ENCODE results near the gene YIF1A. TPM values are rescaled to one million over a fixed set of nuclear protein-coding genes. Genes with fewer than 3 reads are reported as not detected.
"Not testable (repeated sequence)": the region's sequence is repeated elsewhere in the genome, so short reads cannot be mapped to it uniquely, and the experiment has no call there.

Gene YIF1A
- total RNA-seq, 2 donors from 2014 or later: 45.9 to 55.4 TPM

DNA sequence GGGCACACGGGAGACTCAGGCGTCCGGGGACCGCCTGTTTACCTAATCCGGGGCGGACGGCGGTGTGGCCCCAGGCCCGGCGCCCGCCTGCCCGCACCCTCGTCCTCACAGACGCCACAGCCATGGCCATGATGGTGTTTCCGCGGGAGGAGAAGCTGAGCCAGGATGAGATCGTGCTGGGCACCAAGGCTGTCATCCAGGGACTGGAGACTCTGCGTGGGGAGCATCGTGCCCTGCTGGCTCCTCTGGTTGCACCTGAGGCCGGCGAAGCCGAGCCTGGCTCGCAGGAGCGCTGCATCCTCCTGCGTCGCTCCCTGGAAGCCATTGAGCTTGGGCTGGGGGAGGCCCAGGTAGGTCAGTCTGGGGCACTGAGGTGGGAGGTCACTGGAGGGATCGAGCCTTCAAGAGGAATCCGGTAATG lies 30.5 kb downstream of the YIF1A start:
- no peak for DNase-seq (ENCODE audit: low spot score in 2 of 2)
- H3K9me3 Mint-ChIP-seq: no peaks in the 10 kb centered on the region
- H3K27ac Mint-ChIP-seq: peak overlapping the region; percentile 84 to 96
- peak in 1 of 2 donors; percentile 1 for ATAC-seq
- H3K36me3 Mint-ChIP-seq: peaks cover 16 to 20% of the 10 kb centered on the region in 2 donors

DNA sequence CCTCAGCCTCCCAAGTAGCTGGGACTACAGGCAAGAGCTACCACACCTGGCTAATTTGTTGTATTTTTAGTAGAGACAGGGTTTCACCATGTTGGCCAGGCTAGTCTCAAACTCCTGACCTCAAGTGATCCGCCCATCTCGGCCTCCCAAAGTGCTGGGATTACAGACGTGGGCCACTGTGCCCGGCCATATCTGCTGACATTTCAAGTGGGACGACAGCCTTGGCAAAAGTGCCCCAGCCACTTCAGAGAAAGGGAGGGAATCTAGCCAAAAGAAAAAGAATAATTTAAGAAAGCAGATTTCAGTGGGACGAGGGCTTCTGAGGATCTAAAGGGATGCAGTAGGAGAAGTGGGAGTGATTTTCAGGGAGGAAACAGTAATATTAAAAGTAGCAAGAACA lies 35.9 kb downstream of the YIF1A start:
- not testable (repeated sequence) for H3K9me3 Mint-ChIP-seq; DNase-seq (ENCODE audit: low spot score in 2 of 2); H3K36me3 Mint-ChIP-seq; ATAC-seq
- peak overlapping the region; percentile 65 for H3K27ac Mint-ChIP-seq

DNA sequence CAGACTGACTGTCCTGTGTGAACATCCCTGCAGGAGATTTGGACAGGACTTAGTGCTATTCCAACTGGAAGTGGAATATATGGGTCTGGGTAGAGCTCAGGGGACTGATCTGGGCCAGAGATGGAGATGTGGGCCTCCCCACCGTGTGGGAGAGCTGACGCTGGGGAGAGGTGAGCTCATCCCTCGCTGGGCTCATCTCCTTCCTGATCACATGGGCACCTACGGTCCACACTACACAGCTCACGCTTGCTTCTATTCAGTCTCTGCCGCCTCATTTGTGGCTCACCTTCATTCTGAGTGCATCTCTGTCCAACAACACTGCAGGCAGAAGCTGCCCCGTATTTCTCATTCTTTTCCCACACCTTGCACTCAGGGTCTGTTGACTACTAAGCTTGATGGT lies 37.1 kb downstream of the YIF1A start:
- DNase-seq (ENCODE audit: low spot score in 2 of 2): no peak
- no peak for ATAC-seq
- Mint-ChIP-seq H3K9me3 (no peaks in the 10 kb centered on the region), H3K36me3 (no peaks in the 10 kb centered on the region), H3K27ac (peak overlapping the region in 1 of 2 donors; percentile 78)

DNA sequence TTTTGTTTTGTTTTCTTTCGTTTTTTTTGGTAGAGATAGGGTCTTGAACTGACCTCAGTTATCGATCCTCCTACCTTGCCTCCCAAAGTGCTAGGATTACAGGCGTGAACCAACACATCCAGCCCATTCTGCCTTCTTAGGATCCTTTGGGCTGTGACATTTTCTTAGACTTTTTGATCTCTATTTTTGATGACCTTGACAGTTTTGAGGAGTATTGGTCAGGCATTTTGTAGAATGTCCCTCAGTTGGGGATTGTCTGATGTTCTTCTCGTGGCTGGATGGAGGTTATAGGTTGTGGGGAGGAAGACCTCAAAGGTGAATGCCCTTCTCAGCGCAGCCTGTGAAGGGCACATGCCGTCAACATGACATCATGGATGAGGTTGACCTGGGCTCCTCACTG lies 40.0 kb downstream of the YIF1A start:
- DNase-seq (ENCODE audit: low spot score in 2 of 2): no peak
- ATAC-seq: peak in 1 of 2 donors; percentile 41
- Mint-ChIP-seq H3K36me3 (no peaks in the 10 kb centered on the region), H3K27ac (peak overlapping the region in 1 of 2 donors; percentile 54), H3K9me3 (no peaks in the 10 kb centered on the region)

DNA sequence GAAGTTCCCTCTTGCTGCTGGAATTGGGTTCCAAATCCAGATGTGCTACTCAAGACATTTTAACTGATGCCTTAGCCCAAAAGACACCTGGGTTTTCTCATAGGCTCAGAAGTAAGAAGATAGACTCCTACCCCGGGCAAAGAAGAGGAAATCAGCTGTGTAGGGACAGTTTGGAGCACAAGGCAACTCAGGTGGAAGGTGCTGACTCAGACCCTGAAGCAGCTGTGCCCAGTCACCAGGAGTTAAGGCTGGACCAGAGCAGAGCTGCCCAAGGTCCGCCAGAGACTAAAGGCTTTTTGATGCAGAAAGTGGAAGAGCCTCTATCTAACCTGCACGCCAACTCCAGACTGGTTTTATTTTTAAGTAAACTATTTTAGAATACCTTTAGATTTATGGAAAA lies 41.1 kb downstream of the YIF1A start:
- DNase-seq (ENCODE audit: low spot score in 2 of 2): no peak
- H3K9me3 Mint-ChIP-seq: no peaks in the 10 kb centered on the region
- no peak for ATAC-seq

DNA sequence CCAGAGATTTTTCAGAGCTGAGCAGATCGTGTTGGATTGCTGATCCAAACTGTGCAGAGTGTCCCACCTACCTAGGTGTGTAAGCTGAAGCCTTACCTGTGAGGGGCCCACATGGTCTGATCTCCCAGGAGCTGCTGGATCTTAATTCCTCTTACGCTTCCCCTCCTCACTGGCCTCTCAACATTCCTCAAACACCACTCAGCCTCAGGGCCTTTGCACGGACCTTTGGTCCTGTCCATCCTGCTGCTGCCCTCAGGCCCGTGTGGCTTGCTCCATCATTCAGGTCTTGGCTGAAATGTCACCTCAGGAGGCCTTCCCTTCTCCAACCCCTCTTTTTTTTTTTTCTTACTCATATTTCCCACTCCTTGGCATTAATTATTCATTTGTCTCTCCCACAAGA lies 41.6 kb downstream of the YIF1A start:
- no peak for DNase-seq (ENCODE audit: low spot score in 2 of 2)
- Mint-ChIP-seq H3K36me3 (no peaks in the 10 kb centered on the region), H3K9me3 (no peaks in the 10 kb centered on the region), H3K27ac (peak overlapping the region; percentile 8 to 73)
- no peak for ATAC-seq

More for the DNA sequence above, 41.1 kb downstream of the YIF1A start:
- H3K36me3 Mint-ChIP-seq: no peaks in the 10 kb centered on the region
- H3K27ac Mint-ChIP-seq: peak overlapping the region; percentile 8 to 73

DNA sequence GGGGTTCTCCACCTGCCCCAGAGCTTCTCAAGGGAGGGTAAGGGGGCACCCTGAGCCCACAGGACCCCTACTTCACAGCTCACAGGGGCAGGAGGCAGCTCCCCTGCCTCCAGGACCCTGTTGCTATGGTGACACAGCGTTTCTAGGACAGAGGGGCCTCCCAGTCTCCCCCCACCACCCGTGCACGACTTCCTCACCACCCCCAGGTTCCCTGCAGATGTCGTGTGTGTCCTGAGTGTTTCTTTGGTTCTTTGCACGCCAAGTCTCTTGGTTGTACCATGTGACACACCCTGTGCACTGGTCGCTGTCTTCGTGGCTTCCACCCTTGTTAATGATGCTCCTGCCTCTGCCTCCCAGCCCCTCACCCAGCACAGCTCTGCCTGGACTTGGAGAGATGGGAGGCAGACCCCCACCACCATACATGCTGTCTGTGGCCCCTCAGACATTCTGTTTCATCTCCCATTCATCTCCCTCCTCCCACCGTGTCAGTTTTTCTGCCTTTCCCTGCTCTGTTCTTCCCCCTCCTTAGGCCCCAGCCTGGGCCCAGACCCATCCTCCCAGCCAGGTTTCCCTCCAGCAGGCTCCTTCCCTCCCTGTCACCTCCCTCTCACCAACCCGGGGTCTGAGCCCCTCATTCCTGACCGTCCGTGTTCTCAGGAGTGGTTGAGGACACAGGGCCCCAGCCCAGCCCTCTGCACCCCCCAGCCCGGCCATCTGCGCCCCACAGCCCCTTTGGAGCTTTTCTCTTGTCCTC lies 45.0 kb downstream of the YIF1A start:
- H3K9me3 Mint-ChIP-seq: no peaks in the 10 kb centered on the region
- H3K27ac Mint-ChIP-seq: peak overlapping the region; percentile 81 to 83
- DNase-seq (ENCODE audit: low spot score in 2 of 2) (no peak), ATAC-seq (peak in 1 of 2 donors; percentile 8)
- H3K36me3 Mint-ChIP-seq: no peaks in the 10 kb centered on the region

DNA sequence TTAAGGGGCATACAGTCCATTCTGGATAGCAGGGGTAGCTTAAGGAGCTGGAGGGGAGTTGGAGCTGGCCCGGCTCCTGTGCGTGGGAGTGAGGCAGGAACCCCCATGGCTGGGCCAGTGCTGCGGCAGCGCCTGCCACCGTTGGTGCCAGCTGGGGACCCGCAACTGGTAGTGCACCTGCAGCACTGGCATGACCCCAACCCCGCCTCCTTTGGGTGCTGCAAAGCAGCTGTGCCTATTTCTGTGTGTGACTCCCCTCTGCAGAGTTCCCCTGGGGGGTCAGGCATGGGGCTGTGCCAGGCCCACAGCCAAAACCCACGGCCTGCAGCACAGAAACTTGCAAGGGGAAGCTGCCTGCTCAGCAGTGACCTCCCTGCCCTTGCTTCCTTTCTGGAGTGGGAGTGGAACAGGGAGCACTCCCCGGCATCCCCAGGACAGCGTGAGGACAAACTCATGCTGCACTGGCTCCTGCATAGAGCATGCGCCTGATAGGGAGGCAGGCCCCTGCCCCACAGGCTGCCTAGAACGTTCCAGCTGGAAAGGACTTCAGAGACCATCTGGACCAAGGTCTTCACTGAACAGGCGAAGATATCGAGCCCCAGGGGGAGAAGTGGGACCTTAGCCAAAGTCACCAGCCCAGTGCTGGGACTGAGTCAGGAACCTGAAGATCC lies 46.7 kb downstream of the YIF1A start:
- Mint-ChIP-seq H3K27ac (peak overlapping the region; percentile 40 to 69), H3K36me3 (no peaks in the 10 kb centered on the region), H3K9me3 (no peaks in the 10 kb centered on the region)
- ATAC-seq (no peak), DNase-seq (ENCODE audit: low spot score in 2 of 2) (no peak)

DNA sequence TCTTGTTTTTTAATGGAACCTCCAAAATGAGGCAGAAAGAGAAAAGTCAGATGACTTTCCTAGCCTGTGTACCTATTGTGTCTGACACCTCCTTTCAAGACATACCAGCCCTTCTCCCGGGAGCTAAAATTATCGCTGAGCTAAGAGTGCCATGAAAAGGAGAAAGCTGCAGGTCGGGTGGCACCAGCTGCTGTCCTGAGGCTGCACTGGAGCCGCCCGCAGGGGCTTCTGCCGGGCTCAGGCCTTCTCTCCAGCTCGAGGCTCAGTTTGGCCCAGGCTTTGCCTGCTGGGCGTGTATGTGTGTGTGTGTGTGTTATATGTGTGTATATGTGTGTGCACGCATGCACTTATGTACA lies 48.2 kb downstream of the YIF1A start:
- Mint-ChIP-seq H3K27ac (peak overlapping the region; percentile 69 to 86), H3K36me3 (no peaks in the 10 kb centered on the region), H3K9me3 (no peaks in the 10 kb centered on the region)
- ATAC-seq: no peak
- no peak for DNase-seq (ENCODE audit: low spot score in 2 of 2)

DNA sequence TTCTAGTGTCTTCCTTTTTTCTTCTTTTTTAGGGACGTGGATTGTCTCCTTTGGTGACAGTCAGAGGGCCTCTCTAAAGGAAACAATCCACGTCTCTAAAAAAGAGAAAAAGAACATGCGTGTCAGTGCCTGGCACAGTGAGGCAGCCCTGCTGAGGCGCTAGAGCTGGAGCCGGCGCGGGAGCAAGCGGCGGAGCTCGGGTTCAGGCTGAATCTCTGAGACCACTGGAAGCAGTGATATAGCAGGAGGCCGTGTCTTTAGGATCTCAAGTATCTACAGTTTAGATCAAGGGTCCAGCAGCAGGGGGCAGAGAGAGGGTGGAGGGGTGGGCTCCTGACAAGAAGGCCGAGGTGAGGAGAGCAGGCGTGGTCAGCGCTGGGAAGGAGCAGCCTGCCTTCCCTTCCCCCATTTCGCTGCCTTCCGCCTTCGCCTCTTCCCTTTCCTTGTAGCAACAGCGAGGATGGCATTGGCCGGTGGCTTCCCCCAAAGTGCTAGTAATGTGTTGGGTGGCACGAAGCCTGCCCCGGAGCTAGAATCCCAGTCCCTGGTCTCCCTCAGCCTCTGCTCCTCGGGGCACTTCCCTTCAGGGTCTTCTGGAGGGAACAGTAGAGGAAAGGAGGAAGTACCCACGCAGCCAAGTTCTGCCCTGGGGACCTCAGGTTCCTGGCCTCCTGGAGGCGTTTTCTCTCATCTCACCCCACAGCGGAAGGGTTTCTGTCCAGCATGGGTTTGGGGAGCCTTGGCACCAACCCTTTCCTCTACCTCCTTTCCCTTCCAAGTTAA lies 48.8 kb downstream of the YIF1A start:
- ATAC-seq (no peak), DNase-seq (ENCODE audit: low spot score in 2 of 2) (no peak)
- no peaks in the 10 kb centered on the region for H3K9me3 Mint-ChIP-seq

DNA sequence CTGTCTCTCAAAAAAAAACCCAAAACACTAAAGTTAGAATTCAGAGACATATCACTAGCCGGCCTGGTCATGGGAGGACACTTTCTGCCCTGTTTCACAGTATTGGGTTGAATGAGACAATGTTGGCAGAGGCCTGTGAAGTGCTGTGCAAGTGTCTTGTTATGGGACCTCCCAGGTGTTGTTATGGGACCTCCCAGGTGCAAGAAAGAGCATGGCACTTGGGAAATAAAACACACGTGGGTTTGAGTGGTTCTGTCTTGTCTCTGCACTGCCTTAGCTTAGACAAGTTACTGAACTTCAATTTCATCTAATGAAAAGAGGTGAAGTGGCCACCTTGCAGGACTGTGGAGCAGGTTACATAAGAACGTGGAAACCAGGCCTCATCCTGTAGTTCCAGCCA lies 49.4 kb downstream of the YIF1A start:
- H3K27ac Mint-ChIP-seq: peak overlapping the region; percentile 30 to 50
- DNase-seq (ENCODE audit: low spot score in 2 of 2) (no peak), ATAC-seq (no peak)
- H3K9me3 Mint-ChIP-seq: no peaks in the 10 kb centered on the region
- no peaks in the 10 kb centered on the region for H3K36me3 Mint-ChIP-seq

More for the DNA sequence above, 48.8 kb downstream of the YIF1A start:
- H3K36me3 Mint-ChIP-seq: no peaks in the 10 kb centered on the region
- H3K27ac Mint-ChIP-seq: peak overlapping the region in 1 of 2 donors; percentile 86

DNA sequence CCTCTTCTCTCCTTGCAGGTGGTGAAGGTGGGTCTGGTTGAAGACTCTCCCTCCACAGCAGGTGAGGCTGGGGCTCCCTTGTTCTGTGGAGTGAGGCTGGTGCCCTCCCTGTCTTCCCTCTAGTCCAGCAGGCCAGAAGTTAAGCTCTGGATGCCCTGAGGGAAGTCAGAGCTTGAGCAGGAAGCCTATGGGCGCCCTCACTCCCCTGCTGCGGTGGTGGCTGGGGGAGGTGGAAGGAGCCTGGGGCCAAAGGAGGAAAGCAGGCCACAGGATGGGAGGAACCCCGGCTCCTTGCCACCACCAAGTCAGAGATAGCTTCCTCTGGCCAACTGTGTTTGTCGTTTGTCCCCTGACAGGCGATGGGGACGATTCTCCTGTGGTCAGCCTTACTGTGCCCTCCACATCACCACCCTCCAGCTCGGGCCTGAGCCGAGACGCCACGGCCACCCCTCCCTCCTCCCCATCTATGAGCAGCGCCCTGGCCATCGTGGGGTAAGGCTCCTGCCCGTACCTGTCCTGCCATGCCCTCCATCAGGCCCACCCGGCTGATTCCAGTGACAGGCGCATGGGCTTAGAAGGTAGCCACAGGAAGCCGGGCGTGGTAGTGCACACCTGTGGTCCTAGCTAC lies 50.0 kb downstream of the YIF1A start:
- DNase-seq (ENCODE audit: low spot score in 2 of 2) (no peak), ATAC-seq (no peak)
- Mint-ChIP-seq H3K36me3 (no peaks in the 10 kb centered on the region), H3K9me3 (no peaks in the 10 kb centered on the region), H3K27ac (peak overlapping the region in 1 of 2 donors; percentile 30)

DNA sequence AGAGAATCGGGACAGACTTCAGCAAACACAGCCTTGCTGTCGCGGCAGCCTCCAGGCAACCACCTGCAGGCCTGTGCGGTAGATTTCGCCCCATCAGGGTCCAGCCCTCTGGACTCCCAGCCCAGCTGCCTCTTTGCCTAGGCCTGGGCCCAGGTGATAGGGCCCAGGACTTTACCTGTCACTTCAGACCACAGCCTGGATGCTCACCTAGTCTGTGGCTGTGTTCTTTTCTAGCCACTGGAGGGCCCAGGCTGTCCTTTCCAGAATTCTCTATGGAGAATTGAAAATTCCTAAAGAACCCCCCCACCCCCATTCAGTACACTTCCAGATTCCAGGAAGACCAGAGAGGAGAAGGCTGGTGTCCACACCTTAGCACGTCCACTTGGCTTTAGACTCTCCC lies 51.1 kb downstream of the YIF1A start:
- H3K9me3 Mint-ChIP-seq: no peaks in the 10 kb centered on the region
- no peaks in the 10 kb centered on the region for H3K36me3 Mint-ChIP-seq
- DNase-seq (ENCODE audit: low spot score in 2 of 2) (no peak), ATAC-seq (no peak)
- peak overlapping the region in 1 of 2 donors; percentile 92 for H3K27ac Mint-ChIP-seq

DNA sequence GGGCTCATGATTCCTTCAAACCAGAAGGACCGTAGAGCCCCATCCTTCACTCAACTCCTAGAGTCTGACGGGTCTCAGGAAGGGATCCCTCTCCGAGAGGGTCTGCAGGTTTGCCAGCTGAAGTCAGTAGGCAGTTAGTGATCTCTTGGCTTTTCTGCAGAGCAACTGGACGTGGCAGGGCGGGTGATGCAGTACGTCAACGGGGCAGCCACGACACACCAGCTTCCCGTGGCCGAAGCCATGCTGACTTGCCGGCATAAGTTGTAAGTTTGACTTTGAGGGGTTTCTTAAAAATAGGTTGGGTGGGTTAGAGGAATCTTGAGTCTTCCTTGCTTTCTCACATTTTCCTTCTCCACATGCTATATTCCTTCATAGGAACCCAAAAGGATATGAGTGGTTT lies 53.8 kb downstream of the YIF1A start:
- peak overlapping the region in 1 of 2 donors; percentile 92 for H3K27ac Mint-ChIP-seq
- no peak for ATAC-seq
- no peaks in the 10 kb centered on the region for H3K36me3 Mint-ChIP-seq

More for the DNA sequence above, 53.8 kb downstream of the YIF1A start:
- DNase-seq (ENCODE audit: low spot score in 2 of 2): no peak
- H3K9me3 Mint-ChIP-seq: no peaks in the 10 kb centered on the region
